Measurements from ENCODE around the gene ZMYND15. TPM values are rescaled to one million over a fixed set of nuclear protein-coding genes. Genes with fewer than 3 reads are reported as not detected.

ZMYND15 gene
- total and polyA plus RNA-seq, 2 of the 4 experiments (the other 2 are of a cell fraction), result 0.07 TPM; not detected in 1

- Histone ChIP-seq H3K27ac (ENCODE audit: insufficient read depth, low read length) (no peak overlapping the region), H2AFZ (replicated peaks; ENCODE audit: low read length, poor library complexity) (no peak overlapping the region), H4K5ac (ENCODE audit: low read depth, low read length) (no peak overlapping the region), H3K9me1 (ENCODE audit: insufficient read depth, low read length) (0 out of 2 replicates have a peak, but pooled peaks cover 3% of the 10 kb centered on the region), H2BK5ac (ENCODE audit: low read depth, low read length, poor library complexity, severe bottlenecking) (no peak overlapping the region), H4K8ac (ENCODE audit: low read depth in 2 of 2, low read length in 2 of 2) (no peak overlapping the region), H3K9ac (ENCODE audit: low read depth, low read length) (no peak overlapping the region), H2BK120ac (ENCODE audit: low read depth, low read length) (no peak overlapping the region), H3K4me2 (ENCODE audit: low read depth, low read length) (no peak overlapping the region), H3K4me3 (ENCODE audit: insufficient read depth, low read depth, low read length) (no peak overlapping the region), H2BK20ac (ENCODE audit: low read depth, low read length) (no peak overlapping the region), H4K20me1 (ENCODE audit: insufficient read depth, low read length) (no peaks in the 10 kb centered on the region), H2AK9ac (replicated peaks; ENCODE audit: low read depth, low read length, poor library complexity) (no peak overlapping the region), H3K18ac (ENCODE audit: low read depth, low read length) (no peak overlapping the region), H4K91ac (ENCODE audit: insufficient read depth, low read depth, low read length) (no peak overlapping the region), H3K36me3 (ENCODE audit: control insufficient read depth, insufficient read depth, low read length) (no peaks in the 10 kb centered on the region), H2BK15ac (ENCODE audit: low read depth, low read length) (no peak overlapping the region), H3K4ac (ENCODE audit: low read depth, low read length) (no peak overlapping the region), H3K23ac (ENCODE audit: low read depth, low read length) (no peak overlapping the region), H3K56ac (ENCODE audit: extremely low read depth, insufficient read depth, low read length) (no peak overlapping the region), H3K27me3 (ENCODE audit: control insufficient read depth, insufficient read depth, low read length) (peaks cover 12% of the 10 kb centered on the region), H3K79me1 (ENCODE audit: low read depth in 1 of 2, low read length in 2 of 2) (no peaks in the 10 kb centered on the region), H3K9me3 (ENCODE audit: control insufficient read depth, insufficient read depth, low read length) (no peaks in the 10 kb centered on the region), H3K14ac (replicated peaks; ENCODE audit: low read depth, low read length) (no peak overlapping the region), H2AK5ac (ENCODE audit: low read depth, low read length) (no peak overlapping the region), H3K4me1 (ENCODE audit: control insufficient read depth, insufficient read depth, low read length) (no peaks in the 10 kb centered on the region)
- dilution Hi-C loops (cut with HindIII; ENCODE audit: low sequenced_read_pairs, unreplicated experiment) (no loop called here), intact Hi-C loops (cut with micrococcal nuclease) (no loop called here), in situ Hi-C loops (cut with MboI; ENCODE audit: low sequenced_read_pairs) (no loop called here)
- no peak for DNase-seq
- POLR2A ChIA-PET (ENCODE audit: unreplicated experiment), result no interaction called here
- CTCF ChIA-PET, result no interaction called here
- ATAC-seq (ENCODE audit: low read depth), result no peak
- no TSS peak for BruUV-seq (replicated peaks)
- TF ChIP-seq MAZ (IDR thresholded peaks at IDR 0.05; ENCODE audit: borderline replicate concordance, low read depth, low read length) (no peak), MXI1 (IDR thresholded peaks at IDR 0.05; ENCODE audit: borderline replicate concordance, low read depth, low read length) (no peak), RFX5 (IDR thresholded peaks at IDR 0.05; ENCODE audit: low read depth, low read length) (no peak), USF2 (IDR thresholded peaks at IDR 0.05; ENCODE audit: low read depth, low read length) (no peak), RAD21 (IDR thresholded peaks at IDR 0.05; ENCODE audit: low read length) (no peak), SMC3 (IDR thresholded peaks at IDR 0.05; ENCODE audit: low read depth, low read length) (no peak)
- no CpG with 5 or more reads among the region's 3 CpGs for WGBS, 2 experiments (ENCODE audit: extremely low coverage in 2 of 2, insufficient read length in 1 of 2)
Measured at GRCh38 chr17:4764595-4764994, 25.0 kb downstream of the ZMYND15 start.
